Nephron (organoid): ENCODE results near the gene FBXW11.

Experiments
- H3K27ac Mint-ChIP-seq, 3 experiments: 2 replicates each; pipeline ENCODE4 v1.8.0; 2020; ENCODE audit warnings: mixed read lengths in 3 of 3, mild to moderate bottlenecking in 2 of 3, moderate library complexity in 1 of 3
- H3K27me3 Mint-ChIP-seq: 2 replicates; pipeline ENCODE4 v1.8.0; 2021; ENCODE audit warnings: low read depth, mild to moderate bottlenecking, moderate library complexity, mixed read lengths
- H3K36me3 Mint-ChIP-seq: 2 replicates; pipeline ENCODE4 v1.8.0; 2020; ENCODE audit warnings: low read depth, mixed read lengths
- H3K4me1 Mint-ChIP-seq: 2 replicates; pipeline ENCODE4 v1.8.0; 2020; ENCODE audit warnings: mixed read lengths
- H3K4me3 Mint-ChIP-seq, 3 experiments: 2 replicates each; pipeline ENCODE4 v1.8.0; 2020; ENCODE audit warnings: mild to moderate bottlenecking in 3 of 3, mixed read lengths in 3 of 3, moderate library complexity in 2 of 3
- H3K9me3 Mint-ChIP-seq: 2 replicates; pipeline ENCODE4 v1.8.0; 2020; ENCODE audit warnings: mixed read lengths
- CTCF ChIP-seq, 3 experiments: fragments of 200-600 bp; sonication (generic); IDR thresholded peaks; one replicate each; pipeline ENCODE4 v1.5.0; 2021; ENCODE audit warnings: antibody characterized with exemption in 3 of 3; ENCODE audit not compliant: unreplicated experiment in 3 of 3

Gene FBXW11

GRCh38 chr5:171907725-171908343, 98.6 kb downstream of the FBXW11 start:
- peak; percentile 72 to 79 (median 77) for TF ChIP-seq CTCF (IDR thresholded peaks at IDR 0.05; ENCODE audit: unreplicated experiment in 3 of 3)
- Mint-ChIP-seq H3K27me3 (no peaks in the 10 kb centered on the region), H3K27ac (no peak overlapping the region), H3K4me1 (peaks cover 25% of the 10 kb centered on the region), H3K9me3 (no peaks in the 10 kb centered on the region), H3K36me3 (peaks cover 3% of the 10 kb centered on the region), H3K4me3 (no peak overlapping the region)

GRCh38 chr5:171906703-171907590, 99.5 kb downstream of the FBXW11 start:
- no peak overlapping the region for H3K4me3 Mint-ChIP-seq
- no peaks in the 10 kb centered on the region for H3K27me3 Mint-ChIP-seq
- H3K4me1 Mint-ChIP-seq: peaks cover 20% of the 10 kb centered on the region
- TF ChIP-seq CTCF (IDR thresholded peaks at IDR 0.05; ENCODE audit: unreplicated experiment in 3 of 3): no peak
- no peaks in the 10 kb centered on the region for H3K9me3 Mint-ChIP-seq
- peaks cover 3% of the 10 kb centered on the region for H3K36me3 Mint-ChIP-seq
- no peak overlapping the region for H3K27ac Mint-ChIP-seq

DNA sequence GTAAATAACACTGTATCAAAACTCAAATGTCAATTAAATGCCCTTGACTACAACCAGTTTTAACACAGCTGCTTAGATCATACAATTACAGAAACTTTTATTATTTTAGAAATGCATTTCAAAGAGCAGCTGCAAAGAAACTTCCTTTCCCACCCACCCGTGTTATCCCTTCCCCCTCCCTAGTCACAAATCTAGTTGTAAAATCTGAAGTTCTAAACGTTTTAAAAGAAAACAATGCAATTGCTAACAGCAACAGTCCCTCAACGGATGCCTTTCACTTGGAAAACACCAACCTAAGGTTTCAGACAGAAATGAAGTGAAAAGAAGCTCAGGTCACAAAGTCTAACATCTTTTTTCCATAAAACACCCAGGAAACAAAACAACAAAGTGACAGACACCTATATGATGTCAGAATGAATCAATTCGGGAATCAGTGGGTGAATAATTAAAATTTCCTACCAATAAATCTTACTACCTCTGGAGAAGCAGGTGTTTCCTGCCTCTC, 100.3 kb downstream of the FBXW11 start:
- Mint-ChIP-seq H3K4me1 (peaks cover 19% of the 10 kb centered on the region), H3K27me3 (no peaks in the 10 kb centered on the region), H3K9me3 (no peaks in the 10 kb centered on the region), H3K36me3 (peaks cover 3% of the 10 kb centered on the region), H3K4me3 (no peak overlapping the region), H3K27ac (no peak overlapping the region)
- no peak for TF ChIP-seq CTCF (IDR thresholded peaks at IDR 0.05; ENCODE audit: unreplicated experiment in 3 of 3)

DNA sequence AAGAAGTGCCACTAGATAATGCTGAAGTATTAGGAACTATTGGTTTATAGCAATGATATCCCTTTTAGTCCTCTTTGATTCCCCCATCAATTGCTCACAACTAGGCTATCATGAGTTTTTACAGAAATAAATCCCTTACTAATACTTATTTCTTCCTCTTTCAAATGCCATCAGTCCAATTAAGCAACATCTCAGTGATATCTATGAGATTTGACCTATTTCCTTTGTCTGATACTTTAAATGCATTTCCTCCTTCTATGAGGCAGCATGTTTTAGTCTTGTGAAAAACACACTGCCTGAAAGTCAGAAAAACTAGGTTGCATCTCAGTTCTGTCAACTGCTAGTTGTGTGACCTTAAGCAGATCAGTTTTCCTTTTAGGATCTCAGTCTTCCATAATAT, 101.6 kb downstream of the FBXW11 start:
- H3K27me3 Mint-ChIP-seq: no peaks in the 10 kb centered on the region

GRCh38 chr5:171901764-171902163, 104.7 kb downstream of the FBXW11 start:
- no peak overlapping the region for H3K4me3 Mint-ChIP-seq
- H3K36me3 Mint-ChIP-seq: no peaks in the 10 kb centered on the region
- no peak overlapping the region for H3K27ac Mint-ChIP-seq
- no peaks in the 10 kb centered on the region for H3K9me3 Mint-ChIP-seq
- H3K4me1 Mint-ChIP-seq: peaks cover 17% of the 10 kb centered on the region
- no peak for TF ChIP-seq CTCF (IDR thresholded peaks at IDR 0.05; ENCODE audit: unreplicated experiment in 3 of 3)
- no peaks in the 10 kb centered on the region for H3K27me3 Mint-ChIP-seq

More for the DNA sequence above, 101.6 kb downstream of the FBXW11 start:
- Mint-ChIP-seq H3K27ac (no peak overlapping the region), H3K9me3 (no peaks in the 10 kb centered on the region), H3K4me3 (no peak overlapping the region), H3K36me3 (peaks cover 3% of the 10 kb centered on the region), H3K4me1 (peaks cover 19% of the 10 kb centered on the region)
- no peak for TF ChIP-seq CTCF (IDR thresholded peaks at IDR 0.05; ENCODE audit: unreplicated experiment in 3 of 3)
